Measurements from ENCODE around the gene LAP3. TPM values are rescaled to one million over a fixed set of nuclear protein-coding genes. Genes with fewer than 3 reads are reported as not detected.

LAP3 gene
- total RNA-seq, 1 donor from 2014 or later: 78.7 TPM

- DNase-seq (ENCODE audit: low spot score): no peak
These were observed 39.3 kb downstream of the LAP3 start for GRCh38 chr4:17616283-17616682.

GRCh38 chr4:17618926-17619325 lies 41.9 kb downstream of the LAP3 start:
- DNase-seq (ENCODE audit: low spot score): no peak

- no peak for DNase-seq (ENCODE audit: low spot score)
These were observed 42.6 kb downstream of the LAP3 start for GRCh38 chr4:17619416-17620105.

- no peak for DNase-seq (ENCODE audit: low spot score)
These were observed 46.5 kb downstream of the LAP3 start for GRCh38 chr4:17623451-17624001.

GRCh38 chr4:17624821-17625220 lies 47.8 kb downstream of the LAP3 start:
- DNase-seq (ENCODE audit: low spot score): no peak

GRCh38 chr4:17630228-17630627 lies 53.2 kb downstream of the LAP3 start:
- DNase-seq (ENCODE audit: low spot score): no peak

- no peak for DNase-seq (ENCODE audit: low spot score)
These were observed 56.6 kb downstream of the LAP3 start for GRCh38 chr4:17633600-17633999.

- no peak for DNase-seq (ENCODE audit: low spot score)
These were observed 58.1 kb downstream of the LAP3 start for GRCh38 chr4:17635056-17635455.

- no peak for DNase-seq (ENCODE audit: low spot score)
These were observed 59.3 kb downstream of the LAP3 start for GRCh38 chr4:17636341-17636695.

GRCh38 chr4:17636696-17637622 lies 60.0 kb downstream of the LAP3 start:
- peak; percentile 60 for DNase-seq (ENCODE audit: low spot score)

GRCh38 chr4:17639136-17639535 lies 62.1 kb downstream of the LAP3 start:
- DNase-seq (ENCODE audit: low spot score): no peak

GRCh38 chr4:17642398-17642783 lies 65.4 kb downstream of the LAP3 start:
- DNase-seq (ENCODE audit: low spot score): no peak

- DNase-seq (ENCODE audit: low spot score): no peak
These were observed 69.7 kb downstream of the LAP3 start for GRCh38 chr4:17646693-17647092.

GRCh38 chr4:17647176-17647806 lies 70.3 kb downstream of the LAP3 start:
- no peak for DNase-seq (ENCODE audit: low spot score)

GRCh38 chr4:17647927-17648326 lies 70.9 kb downstream of the LAP3 start:
- no peak for DNase-seq (ENCODE audit: low spot score)

GRCh38 chr4:17650406-17650805 lies 73.4 kb downstream of the LAP3 start:
- DNase-seq (ENCODE audit: low spot score): no peak

- no peak for DNase-seq (ENCODE audit: low spot score)
These were observed 77.7 kb downstream of the LAP3 start for GRCh38 chr4:17654701-17655100.

- no peak for DNase-seq (ENCODE audit: low spot score)
These were observed 80.1 kb downstream of the LAP3 start for GRCh38 chr4:17657090-17657489.
